HCT116 (cell line): ENCODE data around the gene KRTAP5-3. TPM values are rescaled to one million over a fixed set of nuclear protein-coding genes. Genes with fewer than 3 reads are reported as not detected.

Experiments
- ATAC-seq: fragments of 200-7000 bp; cut with Tn5 transposase; 2 replicates; pipeline ENCODE4 v1.9.1; 2020; ENCODE audit warnings: mild to moderate bottlenecking, moderate library complexity
- BruUV-seq: library from RNA; stranded (reverse); fragments of 400-500 nt; replicated peaks from 2 replicates; lab custom pipeline; 2021; lab: Mats Ljungman, UMichigan
- CTCF ChIA-PET: fragments of 300-600 bp; sonication (Branson Sonifier 250); formaldehyde crosslinking; loops from one replicate; lab custom pipeline; 2021; ENCODE audit warnings: antibody characterized with exemption; lab: Charles Lee
- POLR2A ChIA-PET: fragments of 300-600, 350-600 bp; sonication (Branson Sonifier 250); formaldehyde crosslinking; loops from one replicate; lab custom pipeline; 2021; ENCODE audit warnings: antibody characterized with exemption; lab: Charles Lee
- RAD21 ChIA-PET, 2 experiments: fragments of 300-600 bp; sonication (Branson Sonifier 250); formaldehyde crosslinking; loops; one replicate each; lab custom pipeline; 2023; ENCODE audit warnings: low total read pairs in 2 of 2; ENCODE audit not compliant: uncharacterized antibody in 2 of 2, unreplicated experiment in 2 of 2, low non-redundant PET in 1 of 2; lab: Charles Lee
- DNase-seq: peaks from one replicate; pipeline ENCODE4 v3.0.0-alpha.2; 2010; ENCODE audit warnings: low read depth, low spot score
- H2AFZ ChIP-seq: fragments of 200-600 bp; shearing (Covaris generic), sonication (generic); 2 replicates; pipeline ENCODE4 v1.6.1; 2017; ENCODE audit warnings: low read depth, mixed run types, mixed read lengths, antibody characterized with exemption, low read length; ENCODE audit not compliant: poor library complexity, severe bottlenecking
- H3K27ac ChIP-seq: 2 replicates; pipeline ENCODE4 v1.5.1; 2012; ENCODE audit warnings: low read depth, low read length
- H3K27me3 ChIP-seq: fragments of 200-600 bp; sonication (generic); 2 replicates; pipeline ENCODE4 v1.6.1; 2016; ENCODE audit warnings: mixed run types, low read length, mixed read lengths; ENCODE audit not compliant: insufficient read depth
- H3K36me3 ChIP-seq, 2 experiments: fragments of 200-500 bp in 1 of 2; fragments of 200-600 bp in 1 of 2; sonication (Bioruptor generic) in 1 of 2; sonication (generic) in 1 of 2; 2 replicates each; pipeline versions ENCODE4 v1.5.1 to v1.6.1; 2014 to 2016; ENCODE audit warnings: low read length in 2 of 2, inconsistent platforms in 1 of 2, mixed read lengths in 1 of 2, mixed run types in 1 of 2; ENCODE audit not compliant: insufficient read depth in 2 of 2, control insufficient read depth in 1 of 2
- H3K4me1 ChIP-seq, 2 experiments: fragments of 200-600 bp in 1 of 2; sonication (generic) in 1 of 2; 2 replicates each; pipeline versions ENCODE4 v1.5.1 to v1.6.1; 2012 to 2017; ENCODE audit warnings: low read length in 2 of 2, inconsistent platforms in 1 of 2, mild to moderate bottlenecking in 1 of 2, mixed read lengths in 1 of 2, mixed run types in 1 of 2, moderate library complexity in 1 of 2; ENCODE audit not compliant: insufficient read depth in 2 of 2, control insufficient read depth in 1 of 2
- H3K4me2 ChIP-seq: fragments of 200-600 bp; sonication (generic); 2 replicates; pipeline ENCODE4 v1.6.1; 2017; ENCODE audit warnings: mixed run types, low read length, mixed read lengths
- H3K4me3 ChIP-seq, 2 experiments: fragments of 200-600 bp in 1 of 2; sonication (generic) in 1 of 2; replicated peaks in 1 of 2; 2 replicates each; pipeline ENCODE4 v1.5.1; 2011 to 2016; ENCODE audit warnings: low read length in 2 of 2, control low read depth in 1 of 2, low read depth in 1 of 2, mild to moderate bottlenecking in 1 of 2, mixed read lengths in 1 of 2, mixed run types in 1 of 2
- H3K79me2 ChIP-seq: fragments of 200-600 bp; sonication (generic); 2 replicates; pipeline ENCODE4 v1.6.1; 2017; ENCODE audit warnings: mild to moderate bottlenecking, mixed run types, low read length, moderate library complexity, mixed read lengths; ENCODE audit not compliant: insufficient read depth
- H3K9ac ChIP-seq: fragments of 200-600 bp; sonication (generic); 2 replicates; pipeline ENCODE4 v1.6.1; 2016; ENCODE audit warnings: low read length, mixed read lengths
- H3K9me2 ChIP-seq: fragments of 200-600 bp; sonication (generic), shearing (Covaris generic); 2 replicates; pipeline ENCODE4 v1.6.1; 2017; ENCODE audit warnings: mixed run types, mild to moderate bottlenecking, moderate library complexity; ENCODE audit not compliant: insufficient read depth
- H3K9me3 ChIP-seq, 2 experiments: fragments of 200-500 bp in 1 of 2; fragments of 200-600 bp in 1 of 2; sonication (Bioruptor generic) in 1 of 2; sonication (generic) in 1 of 2; 2 replicates each; pipeline ENCODE4 v1.6.1; 2014 to 2017; ENCODE audit warnings: low read length in 2 of 2, mixed read lengths in 2 of 2, inconsistent platforms in 1 of 2, low read depth in 1 of 2, mild to moderate bottlenecking in 1 of 2, mixed run types in 1 of 2, moderate library complexity in 1 of 2; ENCODE audit not compliant: control insufficient read depth in 1 of 2, insufficient read depth in 1 of 2
- H4K20me1 ChIP-seq: fragments of 200-600 bp; sonication (generic), shearing (Covaris generic); 2 replicates; pipeline ENCODE4 v1.6.1; 2017; ENCODE audit warnings: mixed run types, mild to moderate bottlenecking, moderate library complexity; ENCODE audit not compliant: insufficient read depth
- CBX3 ChIP-seq: IDR thresholded peaks from 2 replicates; pipeline ENCODE4 v1.6.1; 2012; ENCODE audit warnings: low read depth
- CTCF ChIP-seq, 3 experiments: fragments of 200-600 bp in 1 of 3; sonication (generic) in 1 of 3; IDR thresholded peaks in 2 of 3; conservative IDR thresholded peaks in 1 of 3; 2 replicates each; pipeline ENCODE4 v1.5.1; 2012 to 2017; ENCODE audit warnings: low read depth in 2 of 3, low read length in 2 of 3, antibody characterized with exemption in 1 of 3, borderline replicate concordance in 1 of 3, control low read depth in 1 of 3, mild to moderate bottlenecking in 1 of 3, mixed read lengths in 1 of 3, mixed run types in 1 of 3, moderate library complexity in 1 of 3; ENCODE audit not compliant: insufficient read depth in 1 of 3
- EGR1 ChIP-seq: IDR thresholded peaks from 2 replicates; pipeline ENCODE4 v1.6.1; 2012; ENCODE audit warnings: low read depth
- ELF1 ChIP-seq: IDR thresholded peaks from 2 replicates; pipeline ENCODE4 v1.6.1; 2012; ENCODE audit warnings: low read depth, borderline replicate concordance
- EZH2phosphoT487 ChIP-seq: fragments of 200-600 bp; IDR thresholded peaks from 2 replicates; pipeline ENCODE4 v1.6.1; 2018; ENCODE audit warnings: antibody characterized with exemption, borderline replicate concordance
- POLR2A ChIP-seq: IDR thresholded peaks from 2 replicates; pipeline ENCODE4 v1.7.0; 2011; ENCODE audit warnings: borderline replicate concordance; ENCODE audit not compliant: insufficient read depth, insufficient read length; ENCODE audit errors: extremely low read depth
- POLR2AphosphoS5 ChIP-seq: IDR thresholded peaks from 2 replicates; pipeline ENCODE4 v1.6.1; 2011; ENCODE audit warnings: mild to moderate bottlenecking, low read depth, low read length, moderate library complexity
- RAD21 ChIP-seq: IDR thresholded peaks from 2 replicates; pipeline ENCODE4 v1.6.1; 2012; ENCODE audit warnings: low read depth, mild to moderate bottlenecking
- REST ChIP-seq: IDR thresholded peaks from 2 replicates; pipeline ENCODE4 v1.6.1; 2012; ENCODE audit warnings: low read depth
- SRF ChIP-seq: IDR thresholded peaks from 2 replicates; pipeline ENCODE4 v1.6.1; 2012; ENCODE audit warnings: low read depth
- TCF7L2 ChIP-seq: IDR thresholded peaks from 2 replicates; pipeline ENCODE4 v1.7.0; 2011; ENCODE audit warnings: borderline replicate concordance, inconsistent platforms; ENCODE audit not compliant: insufficient read depth, insufficient read length; ENCODE audit errors: extremely low read depth
- ZFX ChIP-seq: fragments of 450-650 bp; IDR thresholded peaks from 2 replicates; pipeline ENCODE4 v1.6.1; 2017
- ZNF274 ChIP-seq: fragments of 200-500 bp; sonication (Bioruptor generic); IDR thresholded peaks from 2 replicates; pipeline ENCODE4 v1.6.1; 2014; ENCODE audit warnings: mild to moderate bottlenecking, low read depth, low read length, inconsistent platforms
- intact Hi-C: fragments of 100-400 bp; cut with micrococcal nuclease; formaldehyde crosslinking; loops from 2 replicates; pipeline ENCODE4 v1.10.0; 2022
- total RNA-seq: library from RNA; stranded (reverse); gene quantifications from one replicate; pipeline ENCODE4 v1.2.1, GENCODE V29; 2021; ENCODE audit not compliant: unreplicated experiment
- TF ChIP-seq, protein P1 (sequence below): IDR thresholded peaks from 2 replicates; pipeline ENCODE4 v1.6.1; 2012
- TF ChIP-seq, protein P2 (sequence below): IDR thresholded peaks from 2 replicates; pipeline ENCODE4 v1.6.1; 2012

Gene KRTAP5-3
- total RNA-seq, 1 experiment from 2014 or later = not detected

- DNase-seq (no peak), ATAC-seq (no peak)
- POLR2A ChIA-PET = no interaction called here
- no peak overlapping the region for H3K4me2 ChIP-seq
- H3K9ac ChIP-seq = no peak overlapping the region
- no peak overlapping the region for H2AFZ ChIP-seq
- TF ChIP-seq TCF7L2 (no peak), EZH2phosphoT487 (no peak), EGR1 (no peak), ZFX (no peak), ELF1 (no peak), SRF (no peak), CTCF (IDR thresholded peaks at IDR 0.05 in 2 of 3, conservative IDR thresholded peaks at IDR 0.05 in 1 of 3; ENCODE audit: borderline replicate concordance in 1 of 3, insufficient read depth in 1 of 3, low read depth in 2 of 3, low read length in 2 of 3) (no peak), POLR2A (no peak), POLR2AphosphoS5 (no peak), ZNF274 (no peak), CBX3 (no peak), RAD21 (no peak), REST (no peak)
- TF ChIP-seq, protein P1, sequence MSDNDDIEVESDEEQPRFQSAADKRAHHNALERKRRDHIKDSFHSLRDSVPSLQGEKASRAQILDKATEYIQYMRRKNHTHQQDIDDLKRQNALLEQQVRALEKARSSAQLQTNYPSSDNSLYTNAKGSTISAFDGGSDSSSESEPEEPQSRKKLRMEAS = no peak
- TF ChIP-seq, protein P2, sequence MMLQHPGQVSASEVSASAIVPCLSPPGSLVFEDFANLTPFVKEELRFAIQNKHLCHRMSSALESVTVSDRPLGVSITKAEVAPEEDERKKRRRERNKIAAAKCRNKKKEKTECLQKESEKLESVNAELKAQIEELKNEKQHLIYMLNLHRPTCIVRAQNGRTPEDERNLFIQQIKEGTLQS = no peak
- TF ChIP-seq, all 23 proteins: peak for 0
- Histone ChIP-seq H3K4me1 (peaks cover 0 to 6% of the 10 kb centered on the region in 2 experiments; a peak in 1 of 4 replicates), H3K9me3 (no peaks in the 10 kb centered on the region), H3K79me2 (no peaks in the 10 kb centered on the region), H3K4me3 (no peak overlapping the region), H3K27ac (no peak overlapping the region), H4K20me1 (no peaks in the 10 kb centered on the region), H3K9me2 (no peaks in the 10 kb centered on the region), H3K27me3 (no peaks in the 10 kb centered on the region), H3K36me3 (no peaks in the 10 kb centered on the region)
- ChIA-PET RAD21 (no interaction called here), CTCF (interaction anchor here (1.3 to 1.5 kb wide), 2 partner anchors 28 to 29 kb away, joined by 3 read pairs; no protein-coding TSS in a partner anchor)
- no TSS peak for BruUV-seq
- intact Hi-C loops = no loop called here
These were observed 16.4 kb upstream of the KRTAP5-3 start for GRCh38 chr11:1624621-1625020.
